ENCODE data around the gene ZNF555. TPM values are rescaled to one million over a fixed set of nuclear protein-coding genes. Genes with fewer than 3 reads are reported as not detected.

Gene ZNF555
- total RNA-seq, 1 donor from 2014 or later, result 5.9 TPM

DNA sequence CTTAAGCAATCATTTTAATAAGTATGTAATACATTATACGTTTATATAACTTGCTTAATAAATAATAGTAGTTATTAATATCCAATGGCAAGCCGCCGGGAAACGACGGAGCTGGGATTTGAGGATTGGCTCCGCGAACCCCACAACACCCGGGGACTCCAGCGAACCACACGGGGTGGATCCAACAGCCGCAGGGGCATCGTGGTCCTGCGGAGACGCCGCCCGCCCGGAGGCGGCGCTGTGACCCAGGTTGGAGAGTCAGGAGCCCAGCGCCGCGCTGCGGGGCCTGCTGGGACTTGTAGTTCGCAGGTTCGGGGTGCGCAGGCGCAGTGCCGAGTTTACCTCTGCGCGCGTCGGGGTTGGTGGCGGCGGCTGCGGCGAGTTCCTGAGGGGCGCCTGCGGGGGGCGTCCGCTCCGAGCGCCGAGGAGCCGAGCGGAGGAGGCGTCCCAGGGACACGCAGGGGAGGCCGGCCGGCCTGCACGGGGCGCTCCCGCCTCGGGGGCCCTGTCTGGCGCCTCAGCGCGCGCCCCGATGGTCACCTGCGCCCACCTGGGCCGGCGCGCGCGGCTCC, 21.6 kb upstream of the ZNF555 start, which contains the start of gene ZNF554:
Gene ZNF554, plus strand, starts transcription at position 329 of the 572 bp plus-strand sequence. Its CDS starts 204 bp downstream, at position 533.
- TF ChIP-seq, protein P1, sequence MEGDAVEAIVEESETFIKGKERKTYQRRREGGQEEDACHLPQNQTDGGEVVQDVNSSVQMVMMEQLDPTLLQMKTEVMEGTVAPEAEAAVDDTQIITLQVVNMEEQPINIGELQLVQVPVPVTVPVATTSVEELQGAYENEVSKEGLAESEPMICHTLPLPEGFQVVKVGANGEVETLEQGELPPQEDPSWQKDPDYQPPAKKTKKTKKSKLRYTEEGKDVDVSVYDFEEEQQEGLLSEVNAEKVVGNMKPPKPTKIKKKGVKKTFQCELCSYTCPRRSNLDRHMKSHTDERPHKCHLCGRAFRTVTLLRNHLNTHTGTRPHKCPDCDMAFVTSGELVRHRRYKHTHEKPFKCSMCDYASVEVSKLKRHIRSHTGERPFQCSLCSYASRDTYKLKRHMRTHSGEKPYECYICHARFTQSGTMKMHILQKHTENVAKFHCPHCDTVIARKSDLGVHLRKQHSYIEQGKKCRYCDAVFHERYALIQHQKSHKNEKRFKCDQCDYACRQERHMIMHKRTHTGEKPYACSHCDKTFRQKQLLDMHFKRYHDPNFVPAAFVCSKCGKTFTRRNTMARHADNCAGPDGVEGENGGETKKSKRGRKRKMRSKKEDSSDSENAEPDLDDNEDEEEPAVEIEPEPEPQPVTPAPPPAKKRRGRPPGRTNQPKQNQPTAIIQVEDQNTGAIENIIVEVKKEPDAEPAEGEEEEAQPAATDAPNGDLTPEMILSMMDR (IDR thresholded peaks at IDR 0.05), result peak; percentile 95
- Mint-ChIP-seq H3K27me3 (ENCODE audit: unreplicated experiment) (no peaks in the 10 kb centered on the region), H3K4me3 (ENCODE audit: unreplicated experiment) (peak within 1 kb of the TSS; percentile 83), H3K9me3 (ENCODE audit: unreplicated experiment) (no peaks in the 10 kb centered on the region), H3K36me3 (ENCODE audit: unreplicated experiment) (peaks cover 5% of the 10 kb centered on the region), H3K27ac (ENCODE audit: unreplicated experiment) (peak within 1 kb of the TSS; percentile 47), H3K4me1 (ENCODE audit: unreplicated experiment) (peaks cover 9% of the 10 kb centered on the region)
- DNase-seq (ENCODE audit: extremely low spot score, unreplicated experiment), result peak; percentile 99

DNA sequence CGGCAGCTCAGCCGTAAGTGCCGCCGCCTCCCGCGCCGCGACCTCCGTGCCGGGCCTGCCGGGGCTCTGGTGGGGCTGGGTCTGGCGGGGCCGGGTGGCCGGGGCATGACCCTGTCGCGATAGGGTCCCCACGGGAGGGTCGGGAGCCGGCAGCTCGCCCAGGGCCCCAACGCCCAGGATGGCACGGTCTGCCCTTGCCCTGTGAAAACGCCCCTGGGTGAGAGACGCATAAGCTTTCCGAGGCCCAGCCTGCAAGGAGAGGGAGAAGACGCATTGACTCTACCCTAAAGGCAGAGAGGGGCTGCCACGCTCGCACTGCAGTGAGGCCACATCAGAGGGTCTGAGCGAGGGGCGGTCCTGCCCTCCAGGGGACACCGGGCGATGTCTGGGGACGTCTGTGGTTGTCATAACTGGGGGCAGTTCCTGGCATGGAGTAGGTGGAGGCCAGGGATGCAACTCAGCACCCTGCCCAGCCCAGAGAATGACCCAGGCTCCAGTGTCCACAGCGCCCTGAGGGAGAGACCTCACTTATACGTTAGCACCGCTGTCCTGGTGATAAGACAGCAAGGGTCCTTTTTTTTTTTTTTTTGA, 21.1 kb upstream of the ZNF555 start:
- Mint-ChIP-seq H3K4me3 (ENCODE audit: unreplicated experiment) (peak overlapping the region; percentile 83), H3K27ac (ENCODE audit: unreplicated experiment) (peak overlapping the region; percentile 47), H3K36me3 (ENCODE audit: unreplicated experiment) (peaks cover 7% of the 10 kb centered on the region), H3K9me3 (ENCODE audit: unreplicated experiment) (no peaks in the 10 kb centered on the region), H3K27me3 (ENCODE audit: unreplicated experiment) (no peaks in the 10 kb centered on the region), H3K4me1 (ENCODE audit: unreplicated experiment) (peaks cover 9% of the 10 kb centered on the region)
- TF ChIP-seq, protein P1 (IDR thresholded peaks at IDR 0.05), result no peak
- DNase-seq (ENCODE audit: extremely low spot score, unreplicated experiment), result no peak

DNA sequence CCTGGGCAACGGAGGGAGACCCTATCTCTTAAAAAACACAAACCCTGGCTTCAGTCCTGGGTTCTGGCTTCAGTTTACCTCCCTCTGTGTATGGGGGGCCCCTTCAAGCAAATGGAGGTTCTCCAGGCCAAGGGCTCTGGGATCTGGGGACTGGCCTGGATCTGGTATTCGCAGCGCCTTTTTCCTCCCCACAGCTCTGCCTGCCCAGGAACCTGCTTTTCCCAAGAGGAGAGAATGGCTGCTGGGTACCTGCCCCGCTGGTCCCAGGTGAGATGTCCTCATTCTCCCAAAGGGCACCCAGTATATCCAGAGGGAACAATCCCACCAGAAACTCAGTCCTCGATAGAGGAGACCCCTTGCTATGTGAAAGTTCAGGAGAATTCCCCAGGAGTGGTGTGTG, 18.4 kb upstream of the ZNF555 start:
- peaks cover 9% of the 10 kb centered on the region for H3K4me1 Mint-ChIP-seq (ENCODE audit: unreplicated experiment)
- TF ChIP-seq, protein P1 (IDR thresholded peaks at IDR 0.05), result no peak
- H3K27me3 Mint-ChIP-seq (ENCODE audit: unreplicated experiment), result no peaks in the 10 kb centered on the region
- H3K36me3 Mint-ChIP-seq (ENCODE audit: unreplicated experiment), result peaks cover 21% of the 10 kb centered on the region
- no peak overlapping the region for H3K27ac Mint-ChIP-seq (ENCODE audit: unreplicated experiment)
- H3K4me3 Mint-ChIP-seq (ENCODE audit: unreplicated experiment), result no peak overlapping the region
- no peaks in the 10 kb centered on the region for H3K9me3 Mint-ChIP-seq (ENCODE audit: unreplicated experiment)
- no peak for DNase-seq (ENCODE audit: extremely low spot score, unreplicated experiment)

DNA sequence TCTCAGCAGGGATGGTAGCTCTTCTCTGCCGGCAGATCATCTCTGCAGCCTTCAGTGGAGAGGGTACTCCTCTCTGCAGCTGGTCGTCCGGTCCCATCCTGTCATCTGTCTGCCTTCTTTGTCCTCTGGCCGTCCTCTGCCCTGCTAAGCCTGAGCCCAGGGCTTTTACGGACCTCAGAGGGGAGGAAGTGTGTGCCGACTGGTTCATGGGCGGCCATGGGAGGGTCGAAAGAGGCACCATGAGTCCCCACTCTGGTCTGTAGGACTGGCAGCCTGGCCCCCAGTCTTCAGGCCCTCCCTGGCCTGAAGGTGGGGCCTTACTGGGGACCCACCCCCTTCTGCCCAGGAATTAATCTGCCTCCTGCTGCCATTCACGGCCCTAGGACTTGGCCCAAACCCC, 17.6 kb upstream of the ZNF555 start:
- Mint-ChIP-seq H3K27ac (ENCODE audit: unreplicated experiment) (no peak overlapping the region), H3K27me3 (ENCODE audit: unreplicated experiment) (no peaks in the 10 kb centered on the region), H3K36me3 (ENCODE audit: unreplicated experiment) (peaks cover 29% of the 10 kb centered on the region), H3K4me1 (ENCODE audit: unreplicated experiment) (peaks cover 9% of the 10 kb centered on the region), H3K9me3 (ENCODE audit: unreplicated experiment) (peaks cover 6% of the 10 kb centered on the region), H3K4me3 (ENCODE audit: unreplicated experiment) (no peak overlapping the region)
- DNase-seq (ENCODE audit: extremely low spot score, unreplicated experiment), result no peak
- TF ChIP-seq, protein P1 (IDR thresholded peaks at IDR 0.05), result no peak

DNA sequence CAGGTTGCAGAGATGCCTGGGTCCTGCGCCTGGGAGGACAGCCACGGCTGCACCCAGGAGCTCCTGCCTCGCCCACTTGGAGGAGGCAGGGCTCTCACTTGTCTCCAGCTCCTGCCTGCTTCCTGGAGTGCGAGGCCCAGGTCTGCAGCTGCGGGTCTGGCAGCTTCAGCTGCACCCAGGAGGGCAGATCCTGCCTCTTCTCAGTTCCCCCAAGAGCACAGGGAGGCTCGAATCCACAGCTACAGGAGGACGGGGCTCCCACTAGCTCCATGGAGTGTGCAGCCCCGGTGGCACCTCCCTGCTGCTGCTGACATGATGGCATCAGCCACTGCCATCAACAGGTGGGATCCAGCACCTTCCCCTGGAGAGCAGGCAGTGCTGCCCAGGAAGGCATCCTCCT, 17.1 kb upstream of the ZNF555 start:
- no peak overlapping the region for H3K27ac Mint-ChIP-seq (ENCODE audit: unreplicated experiment)
- peaks cover 9% of the 10 kb centered on the region for H3K4me1 Mint-ChIP-seq (ENCODE audit: unreplicated experiment)
- no peaks in the 10 kb centered on the region for H3K27me3 Mint-ChIP-seq (ENCODE audit: unreplicated experiment)
- H3K9me3 Mint-ChIP-seq (ENCODE audit: unreplicated experiment), result peaks cover 7% of the 10 kb centered on the region
- TF ChIP-seq, protein P1 (IDR thresholded peaks at IDR 0.05), result no peak
- DNase-seq (ENCODE audit: extremely low spot score, unreplicated experiment), result no peak
- peaks cover 31% of the 10 kb centered on the region for H3K36me3 Mint-ChIP-seq (ENCODE audit: unreplicated experiment)
- no peak overlapping the region for H3K4me3 Mint-ChIP-seq (ENCODE audit: unreplicated experiment)
